ENCODE data around the gene NLGN4Y. TPM values are rescaled to one million over a fixed set of nuclear protein-coding genes. Genes with fewer than 3 reads are reported as not detected.

Gene NLGN4Y
- total and polyA plus RNA-seq, 10 of the 15 experiments (the other 5 are each of a cell fraction or from before 2014, with no cell fraction given), result not detected

GRCh38 chrY:14633718-14634117, 109.4 kb downstream of the NLGN4Y start:
- BruUV-seq (replicated peaks), result no TSS peak
- no peak overlapping the region for H3K27ac ChIP-seq (ENCODE audit: control insufficient read depth, insufficient read depth)
- no peak for TF ChIP-seq ZSCAN29 (IDR thresholded peaks at IDR 0.05)
- no peak for TF ChIP-seq EED (IDR thresholded peaks at IDR 0.05; ENCODE audit: low read depth)
- TF ChIP-seq FOXK2 (IDR thresholded peaks at IDR 0.05), result no peak
- intact Hi-C loops (cut with micrococcal nuclease; ENCODE audit: unreplicated experiment), result no loop called here
- no peaks in the 10 kb centered on the region for H3K9me3 ChIP-seq (replicated peaks; ENCODE audit: control insufficient read depth, insufficient read depth, low read length)
- H3K4me2 ChIP-seq (ENCODE audit: control insufficient read depth, insufficient read depth), result no peak overlapping the region
- H3K79me2 ChIP-seq (ENCODE audit: control insufficient read depth, insufficient read depth, low read length), result no peaks in the 10 kb centered on the region
- H2AFZ ChIP-seq (ENCODE audit: control insufficient read depth, low read depth, low read length), result no peak overlapping the region
- WGBS (ENCODE audit: insufficient coverage, insufficient replicate concordance, low lambda C conversion rate, missing lambda C conversion rate), result no CpG with 5 or more reads among the region's 2 CpGs
- no peak overlapping the region for H3K4me3 ChIP-seq
- ChIA-PET POLR2A (no interaction called here), RAD21 (ENCODE audit: unreplicated experiment) (no interaction called here), SMC1A (ENCODE audit: uncharacterized antibody, unreplicated experiment) (no interaction called here), CTCF (no interaction called here)
- DNase-seq (ENCODE audit: low read depth, low spot score), result no peak
- no peak for ATAC-seq
- H3K36me3 ChIP-seq (ENCODE audit: control insufficient read depth in 2 of 2, insufficient read depth in 2 of 2, low read length in 1 of 2), result no peaks in the 10 kb centered on the region
- no peak overlapping the region for H3K9ac ChIP-seq (ENCODE audit: control insufficient read depth, insufficient read depth, low read length)
- H3K27me3 ChIP-seq (replicated peaks in 1 of 2; ENCODE audit: control insufficient read depth in 2 of 2, insufficient read depth in 2 of 2, low read length in 1 of 2), result no peaks in the 10 kb centered on the region
- no peaks in the 10 kb centered on the region for H4K20me1 ChIP-seq (ENCODE audit: control insufficient read depth, insufficient read depth)
- no peaks in the 10 kb centered on the region for H3K4me1 ChIP-seq (ENCODE audit: control insufficient read depth, insufficient read depth, low read length)
- in situ Hi-C loops (cut with MboI), result no loop called here
- no peak for FAIRE-seq

- in situ Hi-C loops (cut with MboI), result no loop called here
- H3K79me2 ChIP-seq (ENCODE audit: control insufficient read depth, insufficient read depth, low read length), result no peaks in the 10 kb centered on the region
- H2AFZ ChIP-seq (ENCODE audit: control insufficient read depth, low read depth, low read length), result no peak overlapping the region
- no peak for FAIRE-seq
- no peaks in the 10 kb centered on the region for H3K4me1 ChIP-seq (ENCODE audit: control insufficient read depth, insufficient read depth, low read length)
- intact Hi-C loops (cut with micrococcal nuclease; ENCODE audit: unreplicated experiment), result no loop called here
- no peak for ATAC-seq
- no peaks in the 10 kb centered on the region for H3K9me3 ChIP-seq (replicated peaks; ENCODE audit: control insufficient read depth, insufficient read depth, low read length)
- H3K4me3 ChIP-seq, result no peak overlapping the region
- no peak overlapping the region for H3K4me2 ChIP-seq (ENCODE audit: control insufficient read depth, insufficient read depth)
- H3K9ac ChIP-seq (ENCODE audit: control insufficient read depth, insufficient read depth, low read length), result no peak overlapping the region
- no peak overlapping the region for H3K27ac ChIP-seq (ENCODE audit: control insufficient read depth, insufficient read depth)
- no peaks in the 10 kb centered on the region for H3K27me3 ChIP-seq (replicated peaks in 1 of 2; ENCODE audit: control insufficient read depth in 2 of 2, insufficient read depth in 2 of 2, low read length in 1 of 2)
- ChIA-PET POLR2A (no interaction called here), SMC1A (ENCODE audit: uncharacterized antibody, unreplicated experiment) (no interaction called here), CTCF (no interaction called here), RAD21 (ENCODE audit: unreplicated experiment) (no interaction called here)
- BruUV-seq (replicated peaks), result no TSS peak
- DNase-seq (ENCODE audit: low read depth, low spot score), result no peak
- H3K36me3 ChIP-seq (ENCODE audit: control insufficient read depth in 2 of 2, insufficient read depth in 2 of 2, low read length in 1 of 2), result no peaks in the 10 kb centered on the region
- H4K20me1 ChIP-seq (ENCODE audit: control insufficient read depth, insufficient read depth), result no peaks in the 10 kb centered on the region
- no peak for TF ChIP-seq BHLHE40 (IDR thresholded peaks at IDR 0.05; ENCODE audit: borderline replicate concordance in 1 of 2, low read depth in 2 of 2, low read length in 1 of 2)
- TF ChIP-seq SMAD5 (IDR thresholded peaks at IDR 0.05; ENCODE audit: low read depth), result no peak
- TF ChIP-seq HDAC2 (IDR thresholded peaks at IDR 0.05), result no peak
- no peak for TF ChIP-seq ZNF384 (IDR thresholded peaks at IDR 0.05; ENCODE audit: borderline replicate concordance, low read depth, low read length)
- no peak for TF ChIP-seq ELK1 (IDR thresholded peaks at IDR 0.05; ENCODE audit: low read depth, low read length)
- TF ChIP-seq MAX (IDR thresholded peaks at IDR 0.05; ENCODE audit: low read depth, low read length), result no peak
- TF ChIP-seq IKZF1 (conservative IDR thresholded peaks at IDR 0.05), result no peak
- TF ChIP-seq SIX5 (IDR thresholded peaks at IDR 0.05; ENCODE audit: low read depth, low read length, severe bottlenecking), result no peak
- TF ChIP-seq KLF5 (IDR thresholded peaks at IDR 0.05; ENCODE audit: partially characterized antibody), result no peak
- no peak for TF ChIP-seq MEF2A (IDR thresholded peaks at IDR 0.05; ENCODE audit: insufficient read depth, low read depth, low read length)
- TF ChIP-seq E2F8 (IDR thresholded peaks at IDR 0.05; ENCODE audit: low read depth, partially characterized antibody), result no peak
- TF ChIP-seq BMI1 (IDR thresholded peaks at IDR 0.05; ENCODE audit: borderline replicate concordance), result no peak
These were observed 110.6 kb downstream of the NLGN4Y start for GRCh38 chrY:14634954-14635353.

Measured in GM12878 (cell line).